ENCODE data around the gene KIF7.
A peak's percentile ranks its signal among the peaks of the same experiment; 100 is the strongest.
"Not testable (repeated sequence)": the region's sequence is repeated elsewhere in the genome, so short reads cannot be mapped to it uniquely, and the experiment has no call there.

Gene KIF7

DNA sequence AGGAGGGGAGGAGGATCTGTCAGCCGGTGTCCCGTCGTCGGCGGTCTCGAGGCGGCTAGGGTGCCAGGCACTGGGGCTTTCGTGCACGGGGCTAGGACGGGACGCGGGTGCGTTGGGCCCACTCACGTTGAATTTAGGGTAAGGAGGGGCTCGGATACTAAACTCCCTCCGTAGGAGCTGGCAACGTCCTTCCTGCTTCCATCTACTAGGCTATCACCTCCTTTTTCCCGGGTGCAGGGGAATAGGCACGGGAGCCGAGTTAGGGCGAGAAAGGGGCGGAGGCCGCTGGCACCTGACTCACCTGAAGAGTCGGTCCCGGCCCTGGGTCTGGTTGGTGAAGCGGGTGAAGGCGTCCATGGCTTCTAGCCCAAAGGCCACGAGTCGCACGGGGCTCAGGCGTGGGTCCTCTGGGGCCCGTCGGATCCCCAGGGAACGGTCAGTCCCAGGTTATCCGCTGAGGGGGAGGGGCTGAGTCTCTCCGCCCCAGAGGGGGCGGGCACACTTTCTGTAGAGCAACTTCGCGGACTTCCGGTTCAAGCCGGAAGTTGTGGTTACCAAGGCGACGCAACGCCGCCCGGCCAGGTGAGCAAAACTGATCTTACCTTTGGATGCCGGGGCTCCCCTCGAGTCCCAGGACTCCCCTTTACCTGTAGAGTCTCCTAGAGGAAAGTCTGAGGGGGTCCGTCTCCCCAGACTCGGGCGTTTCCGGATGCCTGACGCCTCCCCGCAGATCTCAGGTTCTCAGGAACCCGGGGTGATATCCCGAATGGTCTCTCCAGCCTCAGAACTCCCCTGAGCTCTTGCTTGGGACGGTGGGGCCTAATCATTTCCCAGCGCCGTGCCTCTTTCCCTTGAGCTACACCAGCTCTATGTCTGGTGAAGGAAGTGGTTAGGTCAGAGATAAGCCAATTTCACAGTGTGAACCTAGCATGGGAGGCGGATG is 35.3 kb upstream of the KIF7 start, which contains the start of the genes PEX11A and WDR93:
Gene PEX11A (minus strand): TSS at position 479 of the 943 bp plus-strand sequence. CDS start 122 bp downstream, at position 357.
Gene WDR93 (plus strand): TSS at position 536 of the 943 bp plus-strand sequence. CDS start 10,936 bp downstream, outside the sequence.
- H3K36me3 ChIP-seq (ENCODE audit: insufficient read depth, low read length): no peaks in the 10 kb centered on the region
- no peaks in the 10 kb centered on the region for H3K79me2 ChIP-seq (ENCODE audit: insufficient read depth, low read length)
- no peaks in the 10 kb centered on the region for H3F3A ChIP-seq (ENCODE audit: insufficient read depth, low read length)
- H3K9ac ChIP-seq (ENCODE audit: low read length): peak within 1 kb of the TSS; percentile 38; the same call in 1 of the 2 replicates
- H3K4me1 ChIP-seq (ENCODE audit: insufficient read depth, low read length, severe bottlenecking): peaks cover 6% of the 10 kb centered on the region
- peak within 1 kb of the TSS; percentile 71; the same call in 1 of the 2 replicates for H2AFZ ChIP-seq (ENCODE audit: low read length)
- H3K9me2 ChIP-seq (ENCODE audit: low read depth, low read length): no peaks in the 10 kb centered on the region
- H3K9me3 ChIP-seq (ENCODE audit: low read length): no peaks in the 10 kb centered on the region
- no peak within 1 kb of the TSS for H3K27ac ChIP-seq (ENCODE audit: low read depth, low read length, poor library complexity, severe bottlenecking)
- no peaks in the 10 kb centered on the region for H3K27me3 ChIP-seq (ENCODE audit: insufficient read depth, low read length)
- no peaks in the 10 kb centered on the region for H4K20me1 ChIP-seq (ENCODE audit: insufficient read depth, low read length)
- H3K4me3 ChIP-seq (ENCODE audit: low read depth, low read length, poor library complexity, severe bottlenecking): peak within 1 kb of the TSS; percentile 73
- H3K4me2 ChIP-seq (ENCODE audit: low read length): peak within 1 kb of the TSS; percentile 72
- no peak for TF ChIP-seq EZH2 (IDR thresholded peaks at IDR 0.05; ENCODE audit: borderline replicate concordance, low read length)
- TF ChIP-seq, protein P1, sequence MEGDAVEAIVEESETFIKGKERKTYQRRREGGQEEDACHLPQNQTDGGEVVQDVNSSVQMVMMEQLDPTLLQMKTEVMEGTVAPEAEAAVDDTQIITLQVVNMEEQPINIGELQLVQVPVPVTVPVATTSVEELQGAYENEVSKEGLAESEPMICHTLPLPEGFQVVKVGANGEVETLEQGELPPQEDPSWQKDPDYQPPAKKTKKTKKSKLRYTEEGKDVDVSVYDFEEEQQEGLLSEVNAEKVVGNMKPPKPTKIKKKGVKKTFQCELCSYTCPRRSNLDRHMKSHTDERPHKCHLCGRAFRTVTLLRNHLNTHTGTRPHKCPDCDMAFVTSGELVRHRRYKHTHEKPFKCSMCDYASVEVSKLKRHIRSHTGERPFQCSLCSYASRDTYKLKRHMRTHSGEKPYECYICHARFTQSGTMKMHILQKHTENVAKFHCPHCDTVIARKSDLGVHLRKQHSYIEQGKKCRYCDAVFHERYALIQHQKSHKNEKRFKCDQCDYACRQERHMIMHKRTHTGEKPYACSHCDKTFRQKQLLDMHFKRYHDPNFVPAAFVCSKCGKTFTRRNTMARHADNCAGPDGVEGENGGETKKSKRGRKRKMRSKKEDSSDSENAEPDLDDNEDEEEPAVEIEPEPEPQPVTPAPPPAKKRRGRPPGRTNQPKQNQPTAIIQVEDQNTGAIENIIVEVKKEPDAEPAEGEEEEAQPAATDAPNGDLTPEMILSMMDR (IDR thresholded peaks at IDR 0.05; ENCODE audit: low read length): no peak

DNA sequence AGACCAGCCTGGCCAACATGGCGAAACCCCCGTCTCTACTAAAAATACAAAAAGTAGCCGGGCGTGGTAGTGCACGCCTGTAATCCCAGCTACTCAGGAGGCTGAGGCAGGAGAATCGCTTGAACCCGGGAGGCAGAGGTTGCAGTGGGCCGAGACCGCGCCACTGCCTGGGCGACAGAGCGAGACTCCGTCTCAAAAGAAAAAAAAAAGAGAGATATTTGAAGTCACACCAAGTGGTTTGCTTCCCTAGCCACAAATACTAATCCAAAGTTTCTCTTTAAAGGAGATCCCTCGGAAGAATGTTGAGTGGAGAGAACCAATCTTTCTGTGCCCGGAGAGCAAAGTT is 34.6 kb upstream of the KIF7 start:
- H3K27ac ChIP-seq (ENCODE audit: low read depth, low read length, poor library complexity, severe bottlenecking); H2AFZ ChIP-seq (ENCODE audit: low read length); H3F3A ChIP-seq (ENCODE audit: insufficient read depth, low read length); H3K36me3 ChIP-seq (ENCODE audit: insufficient read depth, low read length); H3K9me3 ChIP-seq (ENCODE audit: low read length); H3K9ac ChIP-seq (ENCODE audit: low read length); H3K79me2 ChIP-seq (ENCODE audit: insufficient read depth, low read length); H3K9me2 ChIP-seq (ENCODE audit: low read depth, low read length); H4K20me1 ChIP-seq (ENCODE audit: insufficient read depth, low read length); H3K4me1 ChIP-seq (ENCODE audit: insufficient read depth, low read length, severe bottlenecking); H3K27me3 ChIP-seq (ENCODE audit: insufficient read depth, low read length): not testable (repeated sequence)
- H3K4me2 ChIP-seq (ENCODE audit: low read length): peak overlapping the region; percentile 72
- peak overlapping the region; percentile 73 for H3K4me3 ChIP-seq (ENCODE audit: low read depth, low read length, poor library complexity, severe bottlenecking)

DNA sequence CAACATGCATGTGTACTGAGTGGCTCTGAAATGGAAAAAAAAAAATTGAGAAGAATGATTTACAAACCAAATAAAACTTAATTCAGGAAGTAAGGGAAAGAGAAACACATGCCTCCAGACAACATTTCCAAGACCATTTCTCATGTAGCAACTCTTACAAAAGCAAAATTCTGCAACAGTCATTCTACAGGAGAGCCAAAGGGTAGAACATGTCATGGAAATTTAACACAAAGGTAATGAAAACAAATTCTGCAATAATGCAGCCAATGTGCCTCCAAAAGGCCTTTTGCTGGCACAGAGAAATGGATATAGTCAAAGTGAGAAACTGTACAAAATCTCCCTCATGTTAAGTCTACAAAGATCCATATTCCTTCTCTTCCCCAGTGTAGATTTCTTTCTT is 31.3 kb upstream of the KIF7 start:
- no peaks in the 10 kb centered on the region for H4K20me1 ChIP-seq (ENCODE audit: insufficient read depth, low read length)
- H3K9me2 ChIP-seq (ENCODE audit: low read depth, low read length): no peaks in the 10 kb centered on the region
- no peaks in the 10 kb centered on the region for H3K36me3 ChIP-seq (ENCODE audit: insufficient read depth, low read length)
- no peaks in the 10 kb centered on the region for H3K79me2 ChIP-seq (ENCODE audit: insufficient read depth, low read length)
- no peaks in the 10 kb centered on the region for H3K27me3 ChIP-seq (ENCODE audit: insufficient read depth, low read length)
- no peak overlapping the region for H3K9ac ChIP-seq (ENCODE audit: low read length)
- no peak overlapping the region for H2AFZ ChIP-seq (ENCODE audit: low read length)
- H3K9me3 ChIP-seq (ENCODE audit: low read length): no peaks in the 10 kb centered on the region
- H3K4me1 ChIP-seq (ENCODE audit: insufficient read depth, low read length, severe bottlenecking): peaks cover 6% of the 10 kb centered on the region
- no peak overlapping the region for H3K27ac ChIP-seq (ENCODE audit: low read depth, low read length, poor library complexity, severe bottlenecking)
- H3K4me3 ChIP-seq (ENCODE audit: low read depth, low read length, poor library complexity, severe bottlenecking): no peak overlapping the region
- no peak overlapping the region for H3K4me2 ChIP-seq (ENCODE audit: low read length)
- no peak for TF ChIP-seq EZH2 (IDR thresholded peaks at IDR 0.05; ENCODE audit: borderline replicate concordance, low read length)
- TF ChIP-seq, protein P1 (IDR thresholded peaks at IDR 0.05; ENCODE audit: low read length): no peak
- H3F3A ChIP-seq (ENCODE audit: insufficient read depth, low read length): no peaks in the 10 kb centered on the region

Measured in OCI-LY1 (cell line).